Measurements from ENCODE around the gene NFIX. TPM values are rescaled to one million over a fixed set of nuclear protein-coding genes. Genes with fewer than 3 reads are reported as not detected.

The NFIX gene
- total and polyA plus RNA-seq, 2 experiments from 2014 or later: 0.06 to 0.14 TPM

- DNase-seq (ENCODE audit: low spot score): no peak
- Mint-ChIP-seq H3K4me3 (no peak overlapping the region), H3K27ac (no peak overlapping the region), H3K9me3 (no peaks in the 10 kb centered on the region), H3K4me1 (peaks cover 11% of the 10 kb centered on the region), H3K27me3 (ENCODE audit: insufficient read depth, low read depth, poor library complexity) (peaks cover 40% of the 10 kb centered on the region), H3K36me3 (ENCODE audit: low read depth) (no peaks in the 10 kb centered on the region)
- no peaks in the 10 kb centered on the region for H3K36me3 ChIP-seq (ENCODE audit: insufficient read depth)
- H3K9me2 ChIP-seq (ENCODE audit: insufficient read depth): no peaks in the 10 kb centered on the region
- H3K4me3 ChIP-seq: no peak overlapping the region
- TF ChIP-seq CREB1 (CRISPR knock-in tag; IDR thresholded peaks at IDR 0.05; ENCODE audit: low read depth) (no peak), EZH2phosphoT487 (IDR thresholded peaks at IDR 0.05; ENCODE audit: unreplicated experiment) (no peak), ZNF462 (CRISPR knock-in tag; IDR thresholded peaks at IDR 0.05) (no peak), CTCF (conservative IDR thresholded peaks at IDR 0.05; ENCODE audit: low read depth in 2 of 2) (no peak), REST (IDR thresholded peaks at IDR 0.05; ENCODE audit: unreplicated experiment) (no peak), ZNF331 (CRISPR knock-in tag; IDR thresholded peaks at IDR 0.05; ENCODE audit: low read depth) (no peak), ETS1 (IDR thresholded peaks at IDR 0.05) (no peak), EZH2 (IDR thresholded peaks at IDR 0.05; ENCODE audit: low read depth, unreplicated experiment) (no peak), JUNB (IDR thresholded peaks at IDR 0.05; ENCODE audit: unreplicated experiment) (no peak), NANOG (IDR thresholded peaks at IDR 0.05; ENCODE audit: borderline replicate concordance) (no peak), STAT1 (IDR thresholded peaks at IDR 0.05; ENCODE audit: unreplicated experiment) (no peak), POLR2AphosphoS5 (IDR thresholded peaks at IDR 0.05; ENCODE audit: low read depth) (no peak), ZNF114 (CRISPR knock-in tag; IDR thresholded peaks at IDR 0.05) (no peak)
- peaks cover 11% of the 10 kb centered on the region; the same call in 1 of the 2 replicates for H3K4me1 ChIP-seq (ENCODE audit: insufficient read depth)
- 0 out of 2 replicates have a peak, but pooled peaks cover 3% of the 10 kb centered on the region for H3F3A ChIP-seq (replicated peaks; ENCODE audit: low read depth)
- no peak overlapping the region for H2AFZ ChIP-seq
- no peaks in the 10 kb centered on the region for H3K79me2 ChIP-seq (replicated peaks; ENCODE audit: insufficient read depth)
- no peaks in the 10 kb centered on the region for H4K20me1 ChIP-seq (replicated peaks; ENCODE audit: insufficient read depth)
- no peak for ATAC-seq
- H3K27ac ChIP-seq (ENCODE audit: low read depth): no peak overlapping the region
- H3K4me2 ChIP-seq: no peak overlapping the region
- peaks cover 21% of the 10 kb centered on the region; the same call in 1 of the 2 replicates for H3K27me3 ChIP-seq (ENCODE audit: insufficient read depth)
Measured at GRCh38 chr19:13040948-13041292, 45.6 kb downstream of the NFIX start.

Measured in GM23338 (cell line).